A549 (cell line): ENCODE data around the gene TRERF1. TPM values are rescaled to one million over a fixed set of nuclear protein-coding genes. Genes with fewer than 3 reads are reported as not detected.

Experiments
- ATAC-seq, 2 experiments: fragments of 200-7000 bp in 1 of 2; fragments of >200 bp in 1 of 2; cut with Nextera tagmentation in 1 of 2; cut with Tn5 transposase in 1 of 2; 3 replicates each; pipeline versions ENCODE4 v1.8.0 to v1.9.1; 2018 to 2020; ENCODE audit warnings: mild to moderate bottlenecking in 1 of 2, moderate library complexity in 1 of 2
- CTCF ChIA-PET: fragments of 300-600 bp; sonication (Branson Sonifier 250); formaldehyde crosslinking; extraction: SDS; loops from one replicate; lab custom pipeline; 2021; ENCODE audit warnings: antibody characterized with exemption, inconsistent platforms; lab: Yijun Ruan, JAX
- POLR2A ChIA-PET: fragments of 350-600 bp; formaldehyde crosslinking; extraction: SDS; loops from one replicate; lab custom pipeline; 2021; ENCODE audit warnings: antibody characterized with exemption, inconsistent platforms; lab: Yijun Ruan, JAX
- DNase-seq, 2 experiments: peaks; one replicate each; pipeline versions ENCODE4 v3.0.0 to v3.0.0-alpha.2; 2011 to 2016; ENCODE audit warnings: low read depth in 1 of 2, low spot score in 1 of 2
- FAIRE-seq: peaks from 2 replicates; lab custom pipeline; 2011; peaks lifted over from hg19 to GRCh38; lab: Jason Lieb, UNC
- H3K27ac ChIP-seq, 2 experiments: fragments of >200 bp; sonication (Bioruptor Twin); formaldehyde crosslinking; 3 replicates each; pipeline ENCODE4 v1.5.1; 2016 to 2017
- H3K4me1 ChIP-seq: fragments of >200 bp; sonication (Bioruptor Twin); formaldehyde crosslinking; 3 replicates; pipeline ENCODE4 v1.6.1; 2016
- H3K4me2 ChIP-seq: fragments of >200 bp; sonication (Bioruptor Twin); formaldehyde crosslinking; 3 replicates; pipeline ENCODE4 v1.6.1; 2016
- H3K4me3 ChIP-seq: fragments of >200 bp; sonication (Bioruptor Twin); formaldehyde crosslinking; 3 replicates; pipeline ENCODE4 v1.5.1; 2016
- H3K9me3 ChIP-seq: fragments of >200 bp; sonication (Bioruptor Twin); formaldehyde crosslinking; 3 replicates; pipeline ENCODE4 v1.6.1; 2016
- BHLHE40 ChIP-seq: IDR thresholded peaks from 2 replicates; pipeline ENCODE4 v1.6.1; 2012; ENCODE audit warnings: low read depth, low read length, inconsistent platforms
- CBX8 ChIP-seq: fragments of 200-600 bp; sonication (generic); IDR thresholded peaks from 2 replicates; pipeline ENCODE4 v1.6.1; 2016
- CEBPB ChIP-seq, 2 experiments: fragments of >200 bp in 1 of 2; sonication (Bioruptor Twin) in 1 of 2; formaldehyde crosslinking in 1 of 2; IDR thresholded peaks; 2 replicates each; pipeline ENCODE4 v1.6.1; 2012 to 2016
- EHF ChIP-seq: fragments of 250-450 bp; sonication (Bioruptor Pico); IDR thresholded peaks from 2 replicates; pipeline ENCODE4 v1.5.0; 2020; ENCODE audit warnings: mild to moderate bottlenecking
- EP300 ChIP-seq, 2 experiments: fragments of >200 bp; sonication (Bioruptor Twin); formaldehyde crosslinking; IDR thresholded peaks; 2 replicates in 1 of 2; 3 replicates in 1 of 2; pipeline ENCODE4 v1.6.1; 2016 to 2017
- FOXS1 ChIP-seq: fragments of 250-450 bp; sonication (Bioruptor Pico); IDR thresholded peaks from 2 replicates; pipeline ENCODE4 v1.5.0; 2020; ENCODE audit warnings: mild to moderate bottlenecking, moderate library complexity
- HOXA7 ChIP-seq: fragments of 250-450 bp; sonication (Bioruptor Pico); IDR thresholded peaks from 2 replicates; pipeline ENCODE4 v1.5.0; 2020; ENCODE audit warnings: mild to moderate bottlenecking, moderate library complexity
- HOXB13 ChIP-seq: fragments of 250-450 bp; sonication (Bioruptor Pico); IDR thresholded peaks from 2 replicates; pipeline ENCODE4 v1.5.0; 2020; ENCODE audit warnings: low read depth, mild to moderate bottlenecking, moderate library complexity
- HOXB5 ChIP-seq: fragments of 250-450 bp; sonication (Bioruptor Pico); IDR thresholded peaks from 2 replicates; pipeline ENCODE4 v1.5.0; 2020; ENCODE audit warnings: mild to moderate bottlenecking, moderate library complexity
- KDM5A ChIP-seq: fragments of 200-600 bp; sonication (generic); IDR thresholded peaks from 2 replicates; pipeline ENCODE4 v1.6.1; 2016; ENCODE audit warnings: antibody characterized with exemption, mild to moderate bottlenecking
- MAFK ChIP-seq: fragments of 450-650 bp; IDR thresholded peaks from 2 replicates; pipeline ENCODE4 v1.6.1; 2014; ENCODE audit not compliant: partially characterized antibody
- MAZ ChIP-seq: fragments of 150-350 bp; IDR thresholded peaks from 2 replicates; pipeline ENCODE4 v1.6.1; 2014; ENCODE audit warnings: antibody characterized with exemption, low read depth, low read length, borderline replicate concordance
- MYC ChIP-seq: IDR thresholded peaks from 2 replicates; pipeline ENCODE4 v1.6.1; 2012; ENCODE audit warnings: mild to moderate bottlenecking, inconsistent platforms, low read length, improper control_type of control experiment, borderline replicate concordance
- NR3C1 ChIP-seq: fragments of >200 bp; sonication (Bioruptor Twin); formaldehyde crosslinking; IDR thresholded peaks from 3 replicates; pipeline ENCODE4 v1.6.1; 2017
- POLR2AphosphoS2 ChIP-seq: conservative IDR thresholded peaks from 2 replicates; pipeline ENCODE4 v1.6.1; 2012; ENCODE audit warnings: low read length, improper control_type of control experiment, inconsistent platforms
- SMC3 ChIP-seq: fragments of >200 bp; sonication (Bioruptor Twin); formaldehyde crosslinking; IDR thresholded peaks from 3 replicates; pipeline ENCODE4 v1.6.1; 2018; ENCODE audit warnings: inconsistent platforms
- TFCP2L1 ChIP-seq: fragments of 250-450 bp; sonication (Bioruptor Pico); IDR thresholded peaks from 2 replicates; pipeline ENCODE4 v1.5.0; 2021; ENCODE audit warnings: mild to moderate bottlenecking
- ZC3H11A ChIP-seq: fragments of 450-650 bp; IDR thresholded peaks from 2 replicates; pipeline ENCODE4 v1.6.1; 2014; ENCODE audit warnings: antibody characterized with exemption, mild to moderate bottlenecking
- ZFP36 ChIP-seq: fragments of 450-650 bp; IDR thresholded peaks from 2 replicates; pipeline ENCODE4 v1.6.1; 2014; ENCODE audit warnings: borderline replicate concordance; ENCODE audit not compliant: partially characterized antibody
- ZSCAN20 ChIP-seq: fragments of 250-450 bp; sonication (Bioruptor Pico); IDR thresholded peaks from 2 replicates; pipeline ENCODE4 v1.8.0; 2022; ENCODE audit warnings: mild to moderate bottlenecking, moderate library complexity
- WGBS: methylation state at CpG from one replicate; pipeline ENCODE4 v1.1.6; 2017; ENCODE audit errors: missing lambda C conversion rate; 5-methylcytosine and 5-hydroxymethylcytosine counted together
- polyA plus RNA-seq, 4 experiments: library from polyadenylated mRNA; depleted of rRNA in 3 of 4; stranded (reverse); fragments of >200 nt; fragmentation: RNase III in 1 of 4; extraction: RNeasy Plus Mini Kit Qiagen cat#74134 plus additional on column Dnase treatment in 1 of 4; gene quantifications; 2 replicates in 3 of 4; 3 replicates in 1 of 4; pipeline ENCODE4 v1.2.3, GENCODE V29; 2011 to 2017
- TF ChIP-seq, protein P1 (sequence below): fragments of 250-450 bp; sonication (Bioruptor Pico); IDR thresholded peaks from 2 replicates; pipeline ENCODE4 v1.5.0; 2020; ENCODE audit warnings: low read depth, mild to moderate bottlenecking, moderate library complexity
- TF ChIP-seq, protein P2 (sequence below): fragments of >200 bp; sonication (Bioruptor Twin); formaldehyde crosslinking; IDR thresholded peaks from 3 replicates; pipeline ENCODE4 v1.6.1; 2016

Gene TRERF1
- polyA plus RNA-seq, 2 of the 4 experiments (the other 2 are of a cell fraction), result 2.4 to 3.5 TPM

DNA sequence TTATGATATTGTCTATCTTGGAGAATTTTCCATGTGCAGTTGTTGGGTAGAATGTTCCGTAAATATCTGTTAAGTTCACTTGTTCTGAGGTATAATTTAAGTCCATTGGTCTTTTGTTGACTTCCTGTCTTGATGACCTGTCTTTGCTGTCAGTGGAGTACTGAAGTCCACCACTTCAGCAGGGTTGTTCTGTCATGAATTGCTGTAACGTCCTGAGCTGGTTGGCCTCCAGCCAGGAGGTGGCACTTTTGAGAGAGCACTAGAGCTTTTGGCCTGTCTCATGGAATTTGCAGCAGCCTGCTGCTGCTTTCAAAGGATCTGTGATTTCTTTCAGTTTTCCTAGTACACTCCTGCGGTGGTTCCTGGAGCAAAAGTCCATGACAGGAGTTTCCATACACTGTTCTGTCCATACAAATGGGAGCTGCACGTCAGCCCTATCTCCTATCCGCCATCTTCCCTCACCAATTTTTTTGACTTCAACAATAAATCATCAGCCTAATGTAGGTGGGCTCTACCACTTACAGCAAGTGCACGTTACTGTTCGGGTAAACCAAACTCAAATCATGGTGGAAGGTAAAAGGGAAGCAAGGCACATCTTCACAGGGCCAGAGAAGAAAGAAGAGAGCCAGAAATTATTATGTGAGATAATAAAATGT is 46.9 kb upstream of the TRERF1 start (continued):
- TF ChIP-seq EHF (CRISPR knock-in tag) (no peak), CEBPB (IDR thresholded peaks at IDR 0.05) (no peak), FOXS1 (CRISPR knock-in tag) (no peak), ZFP36 (no peak)

DNA sequence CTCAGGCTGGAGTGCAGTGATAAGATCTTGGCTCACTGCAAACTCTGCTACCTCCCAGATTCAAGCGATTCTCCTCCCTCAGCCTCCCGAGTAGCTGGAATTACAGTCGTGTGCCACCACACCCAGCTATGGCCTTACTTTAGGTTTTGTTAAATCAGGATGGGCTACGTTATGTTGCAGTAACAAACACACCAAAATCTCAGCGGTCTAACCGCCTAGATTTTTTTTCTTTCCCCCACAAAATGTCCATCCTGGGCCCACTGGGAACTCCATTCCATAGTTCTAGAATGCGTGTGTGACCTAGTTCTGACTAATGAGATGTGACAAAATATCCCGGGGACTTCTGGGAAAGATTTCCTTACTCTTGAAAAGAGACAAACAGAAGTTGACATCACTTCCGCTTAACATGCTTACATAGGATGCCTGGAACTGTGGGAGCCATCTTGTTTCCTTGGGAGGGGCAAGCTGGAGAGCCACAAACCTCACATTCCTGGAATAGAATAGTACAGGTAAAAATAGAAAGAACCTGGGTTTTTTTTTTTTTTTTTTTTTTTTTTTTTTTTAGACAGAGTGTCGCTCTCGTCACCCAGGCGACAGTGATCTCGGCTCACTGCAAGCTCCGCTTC is 42.3 kb upstream of the TRERF1 start:
- no peak overlapping the region for H3K27ac ChIP-seq
- no peak overlapping the region for H3K4me2 ChIP-seq
- FAIRE-seq (no peak), ATAC-seq (no peak), DNase-seq (no peak)
- H3K4me3 ChIP-seq, result no peak overlapping the region
- 85% methylated on average over 14 of the region's 14 CpGs for WGBS
- CTCF ChIA-PET, result interaction anchor here (1.0 to 1.1 kb wide), 2 partner anchors 33 to 38 kb away, joined by 3 to 5 read pairs; no protein-coding TSS in a partner anchor
- no peaks in the 10 kb centered on the region for H3K4me1 ChIP-seq
- POLR2A ChIA-PET, result no interaction called here
- H3K9me3 ChIP-seq, result no peaks in the 10 kb centered on the region
- TF ChIP-seq MAZ (no peak), HOXB13 (CRISPR knock-in tag) (no peak)
- TF ChIP-seq, protein P1, sequence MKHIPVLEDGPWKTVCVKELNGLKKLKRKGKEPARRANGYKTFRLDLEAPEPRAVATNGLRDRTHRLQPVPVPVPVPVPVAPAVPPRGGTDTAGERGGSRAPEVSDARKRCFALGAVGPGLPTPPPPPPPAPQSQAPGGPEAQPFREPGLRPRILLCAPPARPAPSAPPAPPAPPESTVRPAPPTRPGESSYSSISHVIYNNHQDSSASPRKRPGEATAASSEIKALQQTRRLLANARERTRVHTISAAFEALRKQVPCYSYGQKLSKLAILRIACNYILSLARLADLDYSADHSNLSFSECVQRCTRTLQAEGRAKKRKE (CRISPR knock-in tag), result no peak

DNA sequence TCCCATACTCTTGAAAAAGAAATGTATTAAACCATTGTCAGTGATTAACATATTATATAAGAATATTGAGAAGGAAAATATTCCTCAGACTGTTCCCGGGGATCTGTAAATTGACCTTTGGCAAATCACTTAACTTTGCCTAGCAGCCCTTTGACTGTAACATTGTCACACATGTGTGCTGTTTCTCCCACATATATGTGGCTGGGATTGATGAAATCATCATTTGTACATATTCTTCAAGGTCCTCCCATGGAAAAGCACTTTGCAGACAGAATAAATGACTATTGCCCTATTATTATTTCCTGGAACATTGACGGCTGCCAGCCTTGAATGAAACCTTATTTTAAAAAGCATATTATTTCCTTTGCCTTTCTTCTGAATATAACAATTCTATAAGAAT is 36.4 kb upstream of the TRERF1 start:
- ChIA-PET CTCF (interaction anchor here (0.7 kb wide), 1 partner anchor 197 kb away, joined by 4 read pairs; no protein-coding TSS in a partner anchor), POLR2A (no interaction called here)
- H3K4me3 ChIP-seq, result no peak overlapping the region
- DNase-seq, result no peak
- H3K9me3 ChIP-seq, result no peaks in the 10 kb centered on the region
- H3K4me2 ChIP-seq, result no peak overlapping the region
- TF ChIP-seq EP300 (IDR thresholded peaks at IDR 0.05), result no peak
- TF ChIP-seq CBX8, result no peak
- TF ChIP-seq NR3C1, result no peak
- no peak for TF ChIP-seq HOXB5
- no peak for TF ChIP-seq HOXA7 (CRISPR knock-in tag)
- H3K4me1 ChIP-seq, result no peaks in the 10 kb centered on the region
- ATAC-seq, result no peak
- H3K27ac ChIP-seq, result no peak overlapping the region
- FAIRE-seq, result no peak
- 74% methylated on average over 2 of the region's 2 CpGs for WGBS

DNA sequence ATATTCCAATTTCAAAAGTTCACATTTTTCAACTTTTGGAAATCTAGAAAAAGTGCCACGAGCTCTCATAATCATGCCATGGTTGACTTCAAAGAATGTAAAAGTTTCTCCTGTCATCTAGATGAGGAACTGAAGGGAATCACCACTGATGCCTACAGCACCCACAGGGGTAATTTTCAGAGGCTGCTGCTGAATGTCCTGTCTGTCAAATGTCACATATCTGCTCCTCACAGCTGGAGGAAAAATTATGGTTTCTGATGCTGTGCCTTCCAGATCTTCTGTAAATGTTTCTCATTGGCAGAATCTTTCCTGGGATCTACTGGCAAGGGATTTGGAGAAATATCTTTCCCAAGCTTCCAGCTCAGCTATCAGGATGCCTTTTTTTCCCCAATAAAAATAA is 32.5 kb upstream of the TRERF1 start:
- no peak for DNase-seq
- no peak overlapping the region for H3K4me3 ChIP-seq
- no peaks in the 10 kb centered on the region for H3K9me3 ChIP-seq
- no peaks in the 10 kb centered on the region for H3K4me1 ChIP-seq
- no peak for ATAC-seq
- TF ChIP-seq, protein P2, sequence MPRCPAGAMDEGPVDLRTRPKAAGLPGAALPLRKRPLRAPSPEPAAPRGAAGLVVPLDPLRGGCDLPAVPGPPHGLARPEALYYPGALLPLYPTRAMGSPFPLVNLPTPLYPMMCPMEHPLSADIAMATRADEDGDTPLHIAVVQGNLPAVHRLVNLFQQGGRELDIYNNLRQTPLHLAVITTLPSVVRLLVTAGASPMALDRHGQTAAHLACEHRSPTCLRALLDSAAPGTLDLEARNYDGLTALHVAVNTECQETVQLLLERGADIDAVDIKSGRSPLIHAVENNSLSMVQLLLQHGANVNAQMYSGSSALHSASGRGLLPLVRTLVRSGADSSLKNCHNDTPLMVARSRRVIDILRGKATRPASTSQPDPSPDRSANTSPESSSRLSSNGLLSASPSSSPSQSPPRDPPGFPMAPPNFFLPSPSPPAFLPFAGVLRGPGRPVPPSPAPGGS, result no peak
- TF ChIP-seq POLR2AphosphoS2, result no peak
- TF ChIP-seq HOXA7 (CRISPR knock-in tag), result no peak
- TF ChIP-seq HOXB13 (CRISPR knock-in tag), result no peak
- no peak for TF ChIP-seq BHLHE40
- no peak for TF ChIP-seq ZC3H11A
- no peak for TF ChIP-seq KDM5A
- TF ChIP-seq MAFK, result no peak
- TF ChIP-seq TFCP2L1, result no peak
- no peak for TF ChIP-seq NR3C1
- TF ChIP-seq MYC, result no peak
- no peak for TF ChIP-seq ZSCAN20
- TF ChIP-seq SMC3, result no peak
- TF ChIP-seq, all 56 proteins: peak for 0
- POLR2A ChIA-PET, result no interaction called here
- Histone ChIP-seq H3K27ac (no peak overlapping the region), H3K4me2 (no peak overlapping the region)
- no peak for FAIRE-seq
- 78% methylated on average over 1 of the region's 1 CpG for WGBS
- CTCF ChIA-PET, result interaction anchor here (1.2 to 2.3 kb wide), 2 partner anchors 48 to 64 kb away, joined by 3 to 7 read pairs; no protein-coding TSS in a partner anchor
